Suprapubic skin (tissue), 4 donors: ENCODE results near the gene ZNF425. TPM values are rescaled to one million over a fixed set of nuclear protein-coding genes. Genes with fewer than 3 reads are reported as not detected.
"Not testable (repeated sequence)": the region's sequence is repeated elsewhere in the genome, so short reads cannot be mapped to it uniquely, and the experiment has no call there.

Source experiments
- DNase-seq, 2 donors: peaks; one replicate each; pipeline ENCODE4 v3.0.0-alpha.2; 2019; ENCODE audit warnings: low spot score in 2 of 2
- H3K27ac ChIP-seq: fragments of 200-600 bp; sonication (generic); one replicate; pipeline ENCODE4 v1.5.1; 2019
- H3K27me3 ChIP-seq: fragments of 200-600 bp; sonication (generic); one replicate; pipeline ENCODE4 v1.5.1; 2019
- H3K36me3 ChIP-seq: fragments of 200-600 bp; sonication (generic); one replicate; pipeline ENCODE4 v1.5.1; 2019
- H3K4me1 ChIP-seq: fragments of 200-600 bp; sonication (generic); one replicate; pipeline ENCODE4 v1.5.1; 2019
- H3K4me3 ChIP-seq: fragments of 200-600 bp; sonication (generic); one replicate; pipeline ENCODE4 v1.5.1; 2019; ENCODE audit warnings: mild to moderate bottlenecking
- H3K9me3 ChIP-seq: fragments of 200-600 bp; sonication (generic); one replicate; pipeline ENCODE4 v1.5.1; 2019
- CTCF ChIP-seq, 2 donors: fragments of 200-600 bp in 1 of 2; fragments of 450-650 bp in 1 of 2; sonication (generic) in 1 of 2; IDR thresholded peaks; one replicate each; pipeline ENCODE4 v1.5.1; 2016 to 2019; ENCODE audit warnings: antibody characterized with exemption in 2 of 2, mild to moderate bottlenecking in 1 of 2, moderate library complexity in 1 of 2
- EP300 ChIP-seq: sonication (generic); formaldehyde crosslinking; IDR thresholded peaks from one replicate; pipeline ENCODE4 v1.6.1; 2017; ENCODE audit warnings: antibody characterized with exemption
- POLR2A ChIP-seq, 2 donors: fragments of 450-650 bp; IDR thresholded peaks; one replicate each; pipeline ENCODE4 v1.6.1; 2017; ENCODE audit warnings: antibody characterized with exemption in 2 of 2, mild to moderate bottlenecking in 2 of 2, moderate library complexity in 2 of 2
- POLR2AphosphoS5 ChIP-seq, 3 donors: sonication (generic); formaldehyde crosslinking; IDR thresholded peaks; one replicate each; pipeline ENCODE4 v1.6.1; 2017; ENCODE audit warnings: antibody characterized with exemption in 3 of 3
- WGBS: methylation state at CpG from one replicate; pipeline ENCODE4 v1.1.5; 2018; 5-methylcytosine and 5-hydroxymethylcytosine counted together
- total RNA-seq, 4 donors: library from RNA; depleted of rRNA; stranded (reverse); fragments of >200 nt; gene quantifications; one replicate each; pipeline ENCODE4 v1.1.0, GENCODE V29; 2016

Gene ZNF425
- total RNA-seq, 4 donors from 2014 or later: 2.6 to 5.9 (median 3.7) TPM

- WGBS: 66% methylated on average over 4 of the region's 4 CpGs
- H3K36me3 ChIP-seq: no peaks in the 10 kb centered on the region
- H3K27me3 ChIP-seq: no peaks in the 10 kb centered on the region
- TF ChIP-seq POLR2A (IDR thresholded peaks at IDR 0.05): no peak
- TF ChIP-seq CTCF (IDR thresholded peaks at IDR 0.05): no peak
- TF ChIP-seq POLR2AphosphoS5 (IDR thresholded peaks at IDR 0.05): no peak
- TF ChIP-seq EP300: no peak
- no peak overlapping the region for H3K4me3 ChIP-seq
- peaks cover 15% of the 10 kb centered on the region for H3K4me1 ChIP-seq
- no peak for DNase-seq
- no peaks in the 10 kb centered on the region for H3K9me3 ChIP-seq
- H3K27ac ChIP-seq: no peak overlapping the region
These were observed 32.9 kb downstream of the ZNF425 start for GRCh38 chr7:149093228-149093627.

DNA sequence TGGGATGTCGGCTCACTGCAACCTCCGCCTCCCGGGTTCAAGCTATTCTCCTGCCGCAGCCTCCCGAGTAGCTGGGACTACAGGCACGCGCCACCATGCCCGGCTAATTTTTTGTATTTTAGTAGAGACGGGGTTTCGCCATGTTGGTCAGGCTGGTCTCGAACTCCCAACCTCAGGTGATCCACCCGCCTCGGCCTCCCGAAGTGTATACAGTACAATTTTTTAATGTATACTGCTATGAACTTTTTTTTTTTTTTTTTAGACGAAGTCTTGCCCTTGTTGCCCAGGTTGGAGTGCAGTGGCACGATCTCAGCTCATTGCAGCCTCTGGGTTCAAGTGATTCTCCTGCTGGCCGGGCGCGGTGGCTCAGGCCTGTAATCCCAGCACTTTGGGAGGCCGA, 33.9 kb downstream of the ZNF425 start:
- H3K27me3 ChIP-seq, H3K27ac ChIP-seq, H3K36me3 ChIP-seq, H3K4me3 ChIP-seq, H3K9me3 ChIP-seq: not testable (repeated sequence)
- peak in 1 of 2 donors; percentile 6 for DNase-seq
- WGBS: 89% methylated on average over 20 of the region's 20 CpGs
- H3K4me1 ChIP-seq: peaks cover 15% of the 10 kb centered on the region

- TF ChIP-seq POLR2AphosphoS5 (IDR thresholded peaks at IDR 0.05) (peak in 1 of 3 donors; percentile 31), CTCF (IDR thresholded peaks at IDR 0.05) (peak; percentile 95 to 98), EP300 (no peak), POLR2A (IDR thresholded peaks at IDR 0.05) (peak; percentile 33 to 69)
- Histone ChIP-seq H3K27ac (peak within 1 kb of the TSS; percentile 95), H3K4me3 (peak within 1 kb of the TSS; percentile 73), H3K4me1 (peaks cover 15% of the 10 kb centered on the region), H3K9me3 (no peaks in the 10 kb centered on the region), H3K36me3 (no peaks in the 10 kb centered on the region), H3K27me3 (no peaks in the 10 kb centered on the region)
- 1% methylated on average over 66 of the region's 77 CpGs for WGBS
- peak; percentile 89 to 90 for DNase-seq
These were observed 35.5 kb downstream of the ZNF425 start, which contains the start of gene ZNF786 for GRCh38 chr7:149090397-149091195. Gene ZNF786, minus strand, starts transcription at chr7:149090718. Its CDS starts 78 bp downstream, at chr7:149090640.

DNA sequence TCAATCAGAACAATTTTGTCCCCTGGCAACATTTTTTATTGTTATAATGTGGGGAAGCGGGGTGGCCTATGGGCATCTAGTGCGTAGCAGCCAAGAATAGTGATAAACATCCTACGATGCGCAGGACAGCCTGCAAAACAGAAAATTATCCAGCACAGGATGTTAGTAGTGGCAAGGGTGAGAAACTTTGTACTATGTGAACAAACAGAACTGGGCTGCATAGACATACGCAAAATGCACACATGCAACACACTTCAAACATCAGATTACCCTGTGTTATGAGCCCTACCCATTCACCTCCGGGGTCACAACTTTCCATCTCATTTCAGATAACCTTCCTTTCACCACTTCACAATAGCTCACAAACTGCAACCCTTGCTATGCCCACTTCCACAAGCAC, 38.7 kb downstream of the ZNF425 start:
- TF ChIP-seq EP300: no peak
- TF ChIP-seq CTCF (IDR thresholded peaks at IDR 0.05): no peak
- TF ChIP-seq POLR2AphosphoS5 (IDR thresholded peaks at IDR 0.05): no peak
- TF ChIP-seq POLR2A (IDR thresholded peaks at IDR 0.05): no peak
- WGBS: 92% methylated on average over 6 of the region's 6 CpGs
- peaks cover 15% of the 10 kb centered on the region for H3K4me1 ChIP-seq
- H3K36me3 ChIP-seq: no peaks in the 10 kb centered on the region
- H3K27ac ChIP-seq: no peak overlapping the region
- no peaks in the 10 kb centered on the region for H3K9me3 ChIP-seq
- peak in 1 of 2 donors; percentile 16 for DNase-seq
- no peaks in the 10 kb centered on the region for H3K27me3 ChIP-seq
- no peak overlapping the region for H3K4me3 ChIP-seq

DNA sequence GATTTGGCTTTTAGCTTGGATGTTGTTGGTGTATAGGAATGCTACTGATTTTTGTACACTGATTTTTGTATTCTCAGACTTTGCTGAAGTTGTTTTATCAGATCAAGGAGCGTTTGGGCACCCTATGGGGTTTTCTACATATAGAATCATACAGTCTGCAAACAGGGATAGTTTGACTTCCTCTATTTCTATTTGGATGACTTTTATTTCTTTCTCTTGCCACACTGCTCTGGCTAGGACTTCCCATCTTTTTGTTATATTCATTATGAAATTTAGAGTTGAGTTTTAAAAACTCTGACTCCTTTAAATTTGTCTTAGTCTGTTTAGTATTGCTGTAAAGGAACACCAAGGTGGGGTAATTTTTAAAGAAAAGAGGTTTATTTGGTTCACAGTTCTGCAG, 40.3 kb downstream of the ZNF425 start:
- no peaks in the 10 kb centered on the region for H3K9me3 ChIP-seq
- H3K4me3 ChIP-seq: no peak overlapping the region
- H3K36me3 ChIP-seq: no peaks in the 10 kb centered on the region
- no peak for DNase-seq
- 82% methylated on average over 1 of the region's 1 CpG for WGBS
- H3K27me3 ChIP-seq: no peaks in the 10 kb centered on the region
- no peak for TF ChIP-seq POLR2AphosphoS5 (IDR thresholded peaks at IDR 0.05)
- no peak for TF ChIP-seq POLR2A (IDR thresholded peaks at IDR 0.05)
- TF ChIP-seq EP300: no peak
- TF ChIP-seq CTCF (IDR thresholded peaks at IDR 0.05): no peak
- H3K4me1 ChIP-seq: peaks cover 10% of the 10 kb centered on the region
- no peak overlapping the region for H3K27ac ChIP-seq
